Fibroblast of skin of right biceps (primary cell): ENCODE results near the gene ZDHHC8.

Experiments used
- DNase-seq: peaks from one replicate; pipeline ENCODE4 v3.0.0-alpha.2; 2013

ZDHHC8 gene

DNA sequence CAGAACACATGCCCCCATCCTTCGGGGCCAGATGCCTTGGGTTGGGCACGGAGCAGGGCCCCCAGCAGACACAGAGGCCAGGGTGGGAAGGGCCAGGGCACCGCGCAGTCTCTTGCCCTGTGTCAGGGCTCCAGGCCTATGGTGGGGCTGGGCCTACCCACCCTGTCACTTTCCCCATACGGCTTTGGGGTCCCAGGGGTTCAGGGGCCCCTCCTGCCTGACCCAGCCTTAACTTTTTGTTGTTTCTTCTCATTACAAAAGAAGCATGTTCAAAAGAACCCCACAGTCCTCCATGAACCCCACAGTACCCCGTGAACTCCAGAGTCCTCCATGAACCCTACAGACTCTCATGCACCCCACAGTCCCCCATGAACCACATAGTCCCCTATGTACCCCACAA lies 52.2 kb downstream of the ZDHHC8 start:
- no peak for DNase-seq

DNA sequence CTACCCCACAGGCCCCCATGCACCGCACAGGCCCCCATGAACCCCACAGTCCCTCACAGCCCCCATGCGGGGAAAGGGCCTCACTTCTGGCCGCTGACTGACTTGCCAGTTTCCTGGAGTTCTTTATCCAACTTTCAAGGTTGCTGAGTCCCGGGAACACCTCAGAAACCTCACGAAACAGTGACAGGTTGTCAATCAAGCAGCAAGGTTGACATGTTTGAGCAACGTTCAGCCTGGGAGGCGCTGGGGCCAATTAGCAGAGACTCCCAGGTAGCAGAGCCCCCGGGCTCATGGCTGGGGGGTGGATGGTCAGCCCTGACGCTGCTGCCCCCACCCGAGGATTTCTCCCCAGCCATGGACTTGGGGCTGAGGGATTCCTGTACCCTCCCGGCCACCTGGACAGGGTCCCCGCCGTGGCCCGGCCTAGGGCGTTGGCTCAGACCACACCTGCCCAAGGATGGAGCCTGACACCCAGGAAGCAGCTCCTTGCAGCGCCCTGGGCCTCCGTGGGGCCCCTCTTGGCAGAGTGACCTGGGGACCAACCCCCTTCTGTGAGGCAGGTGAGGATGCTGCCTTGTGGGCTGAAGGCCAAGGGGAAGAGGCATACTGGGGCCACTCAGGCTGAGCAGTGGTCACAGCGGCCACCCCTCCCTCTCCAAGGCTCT lies 53.0 kb downstream of the ZDHHC8 start:
- DNase-seq = no peak

DNA sequence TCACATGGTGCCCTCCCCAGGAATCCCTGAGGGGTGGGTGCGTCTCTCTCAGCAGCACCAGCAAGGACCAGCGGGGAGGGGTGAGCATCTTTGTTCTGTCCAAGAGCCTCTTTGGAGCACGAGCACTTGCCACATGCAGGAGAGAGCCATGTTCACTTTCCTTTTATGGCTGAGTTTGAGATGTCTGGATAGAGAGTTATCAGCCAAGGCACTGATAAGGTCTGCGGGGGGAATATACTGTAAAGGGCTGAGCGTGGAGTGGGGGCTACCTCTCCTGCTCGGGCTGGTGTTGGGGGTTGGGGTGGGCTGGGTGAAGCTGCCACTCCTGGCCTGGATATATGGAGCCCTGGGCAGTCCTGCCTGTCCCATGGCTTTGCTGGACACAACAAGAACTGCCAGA lies 54.1 kb downstream of the ZDHHC8 start:
- DNase-seq = no peak

DNA sequence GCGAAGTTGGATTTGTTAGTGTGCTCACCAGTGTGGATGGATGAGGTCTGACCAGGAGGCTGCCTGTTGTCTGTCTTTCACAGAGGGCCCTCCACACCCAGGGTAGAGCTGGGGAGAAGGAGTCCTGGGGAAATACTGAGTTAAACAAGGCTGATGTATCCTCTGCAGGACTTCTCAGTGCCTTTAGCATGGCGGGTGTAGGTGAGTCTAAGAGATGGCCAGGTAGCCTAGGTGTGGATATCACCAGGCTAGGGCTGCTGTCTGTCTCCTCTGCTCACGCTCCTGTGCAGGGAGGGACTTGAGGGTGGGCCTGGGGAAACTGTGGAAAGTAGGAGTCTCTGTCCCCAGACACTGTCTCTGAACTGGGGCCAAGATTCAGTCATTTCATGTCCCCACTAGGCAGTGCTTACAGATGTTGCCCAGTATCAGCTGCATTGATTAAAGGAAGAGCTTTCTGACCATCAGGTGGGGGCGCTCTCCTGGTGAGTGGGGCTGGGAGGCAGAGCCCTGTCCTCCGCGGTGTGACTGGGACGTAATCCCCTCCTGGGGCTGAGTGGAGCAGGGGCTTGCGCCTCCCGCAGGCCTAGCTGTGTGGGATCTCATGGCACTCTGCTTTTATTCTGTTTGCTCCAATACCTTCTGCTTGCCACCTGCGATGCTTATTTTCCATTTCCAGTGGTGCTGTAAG lies 54.7 kb downstream of the ZDHHC8 start:
- peak; percentile 3 for DNase-seq

DNA sequence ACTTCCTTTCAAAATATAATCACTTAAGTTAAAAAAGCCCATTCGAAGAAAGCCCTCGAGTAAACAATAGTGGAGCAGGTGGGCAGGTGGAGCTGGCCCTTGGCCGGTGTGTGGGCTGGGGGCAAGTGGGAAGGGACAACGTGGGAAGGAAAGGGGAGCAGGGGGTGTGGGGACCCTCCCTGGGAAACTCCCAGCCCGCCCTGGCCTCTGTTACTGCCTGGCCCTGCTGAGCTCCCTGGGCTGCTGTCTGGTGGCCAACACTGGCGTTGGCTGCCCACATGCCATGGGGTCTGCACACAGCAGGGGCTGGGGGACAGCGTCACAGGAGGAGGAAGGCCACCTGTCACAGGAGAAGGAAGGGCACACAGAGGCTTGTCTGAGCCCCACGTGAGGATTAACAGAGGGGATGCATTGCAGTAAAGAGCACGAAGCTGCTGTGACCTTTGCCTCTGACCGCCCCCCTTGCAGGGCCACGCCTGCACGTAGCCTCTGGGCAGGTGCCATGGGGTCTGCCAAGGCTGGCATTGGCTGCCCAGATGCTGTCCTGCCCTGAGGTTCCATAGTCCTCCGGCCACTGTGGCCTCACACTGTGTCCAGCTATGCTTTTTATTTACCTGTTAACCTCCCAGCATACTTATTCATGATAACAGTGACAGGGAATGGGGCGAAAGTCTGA lies 55.4 kb downstream of the ZDHHC8 start:
- DNase-seq = no peak

DNA sequence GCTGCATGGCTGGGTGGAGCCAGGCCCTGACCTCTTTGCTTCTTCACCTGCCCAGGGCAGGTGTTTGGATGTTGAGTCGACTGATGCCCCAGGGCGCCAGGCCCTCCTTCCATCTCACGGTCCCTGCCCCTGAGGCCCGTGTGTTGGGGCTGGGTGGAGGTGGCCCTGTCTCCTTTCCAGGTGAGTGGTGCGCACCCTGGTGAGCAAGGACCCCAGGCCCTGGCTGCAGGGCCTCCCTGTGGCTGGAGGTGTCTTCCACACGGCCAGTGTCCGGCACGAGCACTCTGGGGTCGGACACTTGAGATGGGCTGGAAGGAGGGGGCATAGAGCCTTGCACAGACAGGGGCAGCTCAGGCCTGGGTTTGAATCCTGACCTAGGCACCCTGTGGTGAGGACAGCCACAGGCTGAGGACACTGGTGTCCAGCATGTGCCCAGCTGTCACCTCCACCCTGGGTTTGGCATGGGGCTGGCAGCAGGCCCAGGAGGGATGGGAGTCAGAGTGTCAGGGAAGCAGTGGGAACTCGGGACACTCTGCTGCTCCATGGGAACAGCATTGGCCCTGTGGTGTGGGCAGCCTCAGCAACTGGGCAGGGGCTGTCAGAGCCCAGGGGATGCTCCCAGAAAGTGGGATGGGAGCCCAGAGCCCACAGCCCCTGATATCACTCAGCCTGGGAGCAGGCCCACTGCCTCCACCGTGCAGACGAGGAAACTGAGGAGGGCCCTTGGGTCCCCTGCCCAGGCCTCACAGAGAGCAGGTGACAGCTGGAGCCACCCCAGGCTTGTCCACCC lies 56.4 kb downstream of the ZDHHC8 start:
- no peak for DNase-seq

DNA sequence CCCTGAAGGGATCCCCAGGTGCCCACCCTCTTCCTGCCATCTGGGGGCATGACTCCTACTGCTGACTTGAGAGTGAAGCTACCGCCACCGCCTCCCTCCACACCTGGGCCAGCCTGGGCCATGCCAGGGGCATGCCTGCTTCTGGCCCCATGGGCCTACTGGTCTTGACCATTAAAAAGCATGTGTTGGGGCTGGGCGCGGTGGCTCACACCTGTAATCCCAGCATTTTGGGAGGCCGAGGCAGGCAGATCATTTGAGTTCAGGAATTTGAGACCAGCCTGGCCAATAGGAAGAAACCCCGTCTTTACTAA lies 56.9 kb downstream of the ZDHHC8 start:
- no peak for DNase-seq

DNA sequence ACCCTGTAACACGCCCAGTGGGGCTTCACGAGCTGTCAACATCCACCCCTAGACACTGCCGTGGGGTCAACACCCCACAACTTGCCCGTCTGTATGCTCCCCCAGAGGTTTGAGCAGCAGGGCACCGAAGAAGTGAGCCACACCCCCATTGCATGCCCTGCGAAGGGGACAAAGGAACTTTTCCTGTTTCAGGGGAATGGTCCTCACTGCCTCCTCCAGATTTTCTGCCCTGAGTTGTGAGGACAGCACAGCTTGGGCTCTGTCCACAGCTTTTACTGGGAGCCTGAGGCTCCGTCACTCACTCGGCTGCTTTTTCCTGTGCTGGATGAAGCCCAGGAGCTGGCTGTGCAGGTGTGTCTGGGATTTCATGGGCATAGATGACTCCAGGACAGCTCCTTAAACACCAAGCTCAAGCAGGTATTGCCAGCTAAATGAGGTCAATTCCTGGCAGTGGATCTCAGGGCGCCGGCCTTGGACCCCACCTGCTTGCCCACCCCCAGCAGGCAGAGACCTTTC lies 59.5 kb downstream of the ZDHHC8 start:
- no peak for DNase-seq

DNA sequence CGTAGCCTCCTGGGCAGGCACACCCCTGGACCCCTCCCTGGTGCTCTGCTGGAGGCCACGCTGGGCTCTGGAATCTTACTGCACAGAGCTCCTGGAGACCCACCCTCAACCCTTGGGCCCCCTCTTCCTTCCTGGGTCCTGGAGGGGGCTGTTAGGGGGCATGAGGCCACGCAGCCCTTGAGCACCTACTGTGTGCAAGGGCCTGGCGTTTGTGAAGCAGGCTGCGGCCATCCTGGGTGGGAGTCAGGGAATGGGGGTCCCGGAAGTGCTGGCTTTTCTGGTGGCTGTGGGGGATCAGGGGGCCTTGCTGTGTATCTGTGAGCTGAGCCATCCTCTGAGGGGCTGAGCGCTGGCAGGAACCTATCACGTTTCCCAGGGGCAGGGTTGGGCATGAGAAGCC lies 60.2 kb downstream of the ZDHHC8 start:
- no peak for DNase-seq

DNA sequence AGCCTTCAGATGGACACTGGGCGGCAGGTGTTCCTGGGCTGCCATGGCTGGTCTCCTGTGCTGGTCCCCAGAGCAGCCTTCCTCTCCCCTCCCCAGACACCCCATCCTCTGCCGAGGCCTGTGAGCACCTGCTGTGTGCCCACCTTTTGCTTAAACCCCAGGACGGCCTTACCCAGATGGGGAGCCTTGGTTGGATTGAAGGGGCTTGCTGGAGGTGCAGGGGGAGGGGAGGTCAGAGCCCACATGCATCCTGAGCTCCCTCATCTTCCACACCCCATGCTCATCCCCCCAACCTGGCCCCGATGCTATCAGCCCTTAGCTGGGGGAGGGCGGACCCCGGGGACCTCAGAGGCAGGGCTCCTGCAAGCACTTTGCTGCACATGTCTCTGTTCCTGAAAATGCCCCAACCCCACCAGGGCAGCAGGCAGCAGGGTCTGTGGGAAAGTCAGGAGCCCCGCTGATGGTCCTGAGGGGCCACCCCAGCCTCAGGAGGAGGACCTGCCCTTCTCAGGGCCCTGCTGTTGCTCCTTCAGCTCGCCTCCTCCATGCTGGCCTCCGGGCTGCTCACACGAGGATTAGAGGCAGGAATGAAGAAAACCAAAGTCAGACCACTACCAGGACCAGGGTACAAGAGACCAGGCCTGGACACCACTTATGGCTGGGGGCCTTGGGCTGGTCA lies 60.8 kb downstream of the ZDHHC8 start:
- DNase-seq = no peak

DNA sequence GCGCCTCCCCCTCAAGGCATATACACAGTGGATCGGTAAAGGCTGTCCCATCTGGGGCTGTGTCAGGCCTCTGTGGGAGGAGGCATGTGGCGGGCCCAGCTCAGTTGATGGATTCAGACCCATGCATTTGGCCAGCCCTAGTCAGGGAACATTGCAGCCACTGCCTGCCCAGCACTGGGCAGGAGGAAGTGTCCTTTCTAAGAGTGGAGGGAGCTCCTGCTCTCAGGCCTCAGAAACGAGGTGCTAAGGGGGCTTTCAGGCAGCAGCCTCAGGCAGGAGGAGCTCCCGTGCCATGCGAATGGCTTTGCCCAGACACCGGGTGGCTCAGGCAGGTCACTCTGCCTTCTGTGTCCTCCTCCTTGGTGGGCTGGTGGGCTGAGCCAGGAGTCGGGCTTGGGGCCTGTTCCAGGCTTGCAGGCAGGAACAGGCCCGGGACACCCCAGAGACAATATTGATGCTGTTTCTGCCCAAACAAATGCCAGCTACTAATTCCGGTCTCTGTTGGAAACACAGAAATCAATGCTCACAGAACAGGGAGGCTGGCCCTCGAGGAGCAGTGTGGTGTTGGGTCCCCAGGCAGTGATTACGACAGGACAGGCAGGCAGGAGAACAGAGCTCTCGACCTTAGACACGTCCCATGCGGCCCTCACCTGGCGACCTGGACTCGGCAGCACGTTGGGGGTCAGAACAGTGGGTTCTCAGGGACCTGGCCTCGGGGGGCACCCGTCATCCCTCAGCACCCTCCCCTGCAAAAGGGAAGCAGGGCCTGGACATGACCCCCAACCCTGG lies 61.6 kb downstream of the ZDHHC8 start:
- DNase-seq = no peak

DNA sequence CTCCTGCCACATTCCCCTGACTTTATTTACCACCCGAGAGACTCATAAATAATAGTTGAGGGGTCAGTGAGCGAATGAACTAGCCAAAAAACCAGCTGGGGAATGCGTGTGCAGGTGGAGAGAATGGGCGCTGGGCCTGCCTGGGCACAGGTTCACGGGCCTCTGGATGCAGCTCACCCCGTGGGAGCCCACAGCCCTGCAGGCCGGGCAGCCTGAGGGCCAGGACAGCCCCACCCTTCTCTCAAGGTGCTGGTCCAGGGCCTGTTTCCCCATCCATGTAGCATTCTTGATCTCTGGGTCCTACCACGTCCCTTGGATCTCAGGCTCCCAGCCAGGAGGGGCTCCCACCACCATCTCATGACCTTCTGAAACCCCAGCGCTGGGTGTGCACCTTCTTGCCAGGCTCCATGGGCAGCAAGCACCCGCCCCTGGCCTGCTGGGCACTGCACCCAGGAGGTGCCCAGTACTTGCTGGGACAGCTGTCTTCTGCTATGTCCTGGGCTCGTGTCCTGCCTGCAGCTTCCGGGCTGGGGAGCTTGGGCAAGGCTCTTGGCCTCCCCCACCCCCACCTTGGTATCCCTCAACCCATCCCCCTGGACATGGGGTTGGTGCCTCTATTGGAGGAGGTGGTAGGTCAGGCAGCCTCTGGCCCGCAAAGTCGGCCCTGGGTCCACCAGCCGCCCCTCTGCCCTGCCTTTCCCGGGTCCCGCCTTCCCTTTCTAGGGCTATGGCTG lies 62.3 kb downstream of the ZDHHC8 start:
- DNase-seq = no peak

DNA sequence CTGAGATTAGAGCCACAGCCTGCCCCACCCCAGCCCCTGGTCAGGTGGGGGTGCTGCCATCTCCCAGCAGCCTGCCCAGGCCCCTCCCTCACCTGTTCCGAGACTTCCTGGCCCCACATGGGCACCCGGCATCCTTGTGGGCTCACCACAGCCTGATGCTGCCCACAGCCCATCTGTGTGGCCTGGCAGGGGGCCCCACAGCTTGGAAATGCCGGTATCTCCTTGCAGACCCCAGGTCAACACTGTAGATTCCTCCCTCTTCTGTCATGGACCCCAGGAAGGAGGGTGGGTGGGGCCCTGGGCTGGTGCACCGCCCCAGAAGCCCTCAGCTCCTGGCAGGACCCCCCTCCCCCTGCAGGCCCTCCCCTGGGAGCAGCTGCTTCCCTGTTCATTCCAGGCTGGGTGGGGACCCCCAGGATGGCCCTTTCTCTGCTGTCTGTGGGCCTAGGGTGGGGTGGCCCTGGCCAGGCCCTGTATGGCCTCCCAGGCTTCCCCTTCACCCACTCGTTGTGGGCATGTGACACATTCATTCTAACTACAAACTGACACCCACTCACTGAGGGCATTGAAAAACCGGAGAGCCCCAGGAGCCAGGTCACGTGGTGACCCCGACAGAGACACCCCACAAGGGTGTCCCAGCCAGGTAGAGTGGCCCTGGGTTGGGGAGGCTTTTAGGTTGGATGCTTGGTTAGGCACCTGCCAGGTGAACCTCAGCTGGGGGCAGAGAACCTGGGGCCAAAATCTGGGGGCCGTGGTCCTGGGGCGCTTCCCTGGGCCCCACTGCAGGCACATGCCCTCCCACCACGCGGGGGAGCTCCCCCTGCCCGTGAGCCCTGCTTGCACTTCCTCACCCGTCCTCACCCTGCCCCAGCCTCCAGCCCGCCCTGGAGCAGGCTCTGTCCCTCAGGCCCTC lies 63.3 kb downstream of the ZDHHC8 start:
- no peak for DNase-seq

DNA sequence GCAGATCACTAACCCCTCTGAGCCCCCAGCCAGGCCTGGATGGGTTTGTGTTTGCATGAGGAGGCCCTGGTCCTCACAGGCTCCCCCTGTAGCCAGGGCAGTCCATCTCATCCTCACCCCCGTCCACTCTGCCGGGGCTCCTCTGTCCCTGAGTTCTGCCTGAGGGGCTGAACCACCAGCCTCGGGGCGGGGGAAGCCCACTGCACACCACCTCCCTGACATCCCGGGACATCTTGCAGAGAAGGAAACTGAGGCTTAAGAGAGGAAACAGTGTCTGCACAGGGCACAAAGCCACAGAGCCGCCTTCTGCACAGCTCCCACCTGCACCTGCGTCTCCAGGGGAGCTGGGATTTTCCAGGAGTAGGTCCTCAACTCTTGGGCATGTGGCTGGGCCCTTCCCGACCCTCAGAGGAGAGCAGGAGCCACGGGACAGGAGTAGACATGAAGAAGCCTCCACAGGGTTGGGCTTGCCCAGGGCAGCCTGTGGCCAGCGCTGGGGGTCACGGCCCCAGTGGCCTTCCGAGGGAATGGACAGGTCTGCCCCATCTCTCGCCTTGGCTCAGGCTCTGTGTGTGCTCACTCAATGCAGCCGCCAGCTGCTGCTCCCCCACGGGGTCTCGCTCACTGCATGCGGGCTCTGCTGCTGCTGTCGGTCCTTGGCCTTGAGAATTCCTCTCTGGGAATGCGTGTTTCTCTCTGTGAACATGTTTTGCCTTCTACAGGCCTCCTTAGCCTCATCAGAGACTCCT lies 64.7 kb downstream of the ZDHHC8 start:
- DNase-seq = no peak
